HEK293T (cell line): ENCODE data around the gene VSTM4.

Experiments used
- CTCF ChIA-PET: fragments of 350-600 bp; formaldehyde crosslinking; extraction: SDS; loops from one replicate; lab custom pipeline; 2021; ENCODE audit warnings: antibody characterized with exemption, inconsistent platforms; lab: Yijun Ruan, JAX
- POLR2A ChIA-PET: fragments of 350-600 bp; formaldehyde crosslinking; extraction: SDS; loops from one replicate; lab custom pipeline; 2020; ENCODE audit warnings: antibody characterized with exemption, inconsistent platforms; lab: Yijun Ruan, JAX
- DNase-seq: peaks from one replicate; pipeline ENCODE4 v3.0.0; 2012; ENCODE audit warnings: mixed read lengths; ENCODE audit errors: extremely low spot score
- ARNT ChIP-seq: fragments of 450-650 bp; IDR thresholded peaks from 2 replicates; pipeline ENCODE4 v1.6.1; 2017; ENCODE audit warnings: mild to moderate bottlenecking
- BHLHE40 ChIP-seq: fragments of 450-650 bp; IDR thresholded peaks from 2 replicates; pipeline ENCODE4 v1.6.1; 2016; ENCODE audit warnings: mild to moderate bottlenecking, moderate library complexity, borderline replicate concordance
- CTBP1 ChIP-seq: fragments of 450-650 bp; IDR thresholded peaks from 2 replicates; pipeline ENCODE4 v1.6.1; 2016; ENCODE audit warnings: borderline replicate concordance
- ELF4 ChIP-seq: fragments of 450-650 bp; IDR thresholded peaks from 2 replicates; pipeline ENCODE4 v1.6.1; 2017; ENCODE audit warnings: antibody characterized with exemption
- FOXA1 ChIP-seq: fragments of 450-650 bp; IDR thresholded peaks from 2 replicates; pipeline ENCODE4 v1.6.1; 2016; ENCODE audit warnings: mild to moderate bottlenecking
- FOXK2 ChIP-seq: fragments of 450-650 bp; IDR thresholded peaks from 2 replicates; pipeline ENCODE4 v1.6.1; 2016; ENCODE audit warnings: mild to moderate bottlenecking
- FOXM1 ChIP-seq: fragments of 450-650 bp; IDR thresholded peaks from 2 replicates; pipeline ENCODE4 v1.6.1; 2017; ENCODE audit warnings: mild to moderate bottlenecking, borderline replicate concordance
- HDGF ChIP-seq: fragments of 450-650 bp; IDR thresholded peaks from 2 replicates; pipeline ENCODE4 v1.6.1; 2017; ENCODE audit warnings: antibody characterized with exemption, borderline replicate concordance
- L3MBTL2 ChIP-seq: fragments of 450-650 bp; conservative IDR thresholded peaks from 2 replicates; pipeline ENCODE4 v1.6.1; 2016; ENCODE audit warnings: mild to moderate bottlenecking
- LEF1 ChIP-seq: fragments of 450-650 bp; IDR thresholded peaks from 2 replicates; pipeline ENCODE4 v1.6.1; 2017; ENCODE audit warnings: mild to moderate bottlenecking, borderline replicate concordance
- NFRKB ChIP-seq: fragments of 450-650 bp; IDR thresholded peaks from 2 replicates; pipeline ENCODE4 v1.6.1; 2016; ENCODE audit warnings: mild to moderate bottlenecking, moderate library complexity
- PKNOX1 ChIP-seq: fragments of 450-650 bp; IDR thresholded peaks from 2 replicates; pipeline ENCODE4 v1.6.1; 2016
- SP1 ChIP-seq: fragments of 450-650 bp; IDR thresholded peaks from 2 replicates; pipeline ENCODE4 v1.6.1; 2017
- SUZ12 ChIP-seq: fragments of 450-650 bp; IDR thresholded peaks from 2 replicates; pipeline ENCODE4 v1.6.1; 2016; ENCODE audit warnings: mild to moderate bottlenecking
- TARDBP ChIP-seq: fragments of 450-650 bp; IDR thresholded peaks from 2 replicates; pipeline ENCODE4 v1.6.1; 2016
- ZNF384 ChIP-seq: fragments of 450-650 bp; IDR thresholded peaks from 2 replicates; pipeline ENCODE4 v1.6.1; 2016

The VSTM4 gene

GRCh38 chr10:49092477-49092876 is 22.8 kb downstream of the VSTM4 start:
- ChIA-PET POLR2A (no interaction called here), CTCF (no interaction called here)
- TF ChIP-seq TARDBP (no peak), ZNF384 (no peak), PKNOX1 (no peak), LEF1 (no peak), HDGF (no peak), FOXK2 (no peak), CTBP1 (no peak), ARNT (no peak), SP1 (no peak)
- DNase-seq: no peak

DNA sequence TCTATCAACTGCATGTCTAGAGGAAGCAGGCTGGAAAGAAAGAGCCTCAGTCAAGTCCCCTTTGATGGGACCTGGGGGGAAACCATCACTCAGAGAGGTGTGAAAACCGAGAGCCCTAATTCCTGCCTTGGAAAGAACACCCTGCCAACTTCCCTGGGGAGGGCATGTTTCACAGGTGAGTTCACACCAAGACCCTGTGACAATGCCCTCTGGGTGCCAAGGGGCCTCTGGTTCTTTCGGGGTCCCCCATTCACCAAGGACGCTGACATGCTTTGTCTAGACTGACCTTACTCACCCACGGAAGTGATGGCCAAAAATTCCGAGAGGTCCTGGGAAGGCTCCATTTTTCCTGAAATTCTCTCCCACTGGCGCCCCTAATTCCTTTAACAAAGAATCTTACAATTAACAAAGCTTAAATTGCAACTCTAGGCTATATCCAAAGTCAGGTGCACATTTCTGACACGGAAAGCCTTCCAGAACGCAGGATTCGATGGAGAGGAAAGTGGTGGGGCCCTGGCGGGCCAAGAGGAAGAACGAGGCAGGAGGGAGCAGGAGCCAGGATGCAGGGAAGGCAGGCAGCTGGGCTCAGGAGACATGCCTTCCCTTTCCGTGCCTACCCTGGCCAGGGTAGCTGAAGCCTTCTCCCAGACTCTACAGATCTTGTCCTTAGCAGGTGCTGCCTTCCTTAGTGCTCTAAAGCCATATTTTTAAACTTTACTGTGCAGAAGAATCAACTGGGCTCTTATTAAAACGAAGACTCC is 23.7 kb downstream of the VSTM4 start:
- ChIA-PET POLR2A (no interaction called here), CTCF (no interaction called here)
- TF ChIP-seq L3MBTL2: no peak
- TF ChIP-seq ELF4: no peak
- no peak for TF ChIP-seq ARNT
- no peak for DNase-seq

- no peak for DNase-seq
- POLR2A ChIA-PET: no interaction called here
- CTCF ChIA-PET: no interaction called here
- TF ChIP-seq SP1 (no peak), BHLHE40 (no peak), FOXA1 (no peak), L3MBTL2 (no peak), ZNF384 (no peak)
These were observed 24.5 kb downstream of the VSTM4 start for GRCh38 chr10:49090696-49091380.

DNA sequence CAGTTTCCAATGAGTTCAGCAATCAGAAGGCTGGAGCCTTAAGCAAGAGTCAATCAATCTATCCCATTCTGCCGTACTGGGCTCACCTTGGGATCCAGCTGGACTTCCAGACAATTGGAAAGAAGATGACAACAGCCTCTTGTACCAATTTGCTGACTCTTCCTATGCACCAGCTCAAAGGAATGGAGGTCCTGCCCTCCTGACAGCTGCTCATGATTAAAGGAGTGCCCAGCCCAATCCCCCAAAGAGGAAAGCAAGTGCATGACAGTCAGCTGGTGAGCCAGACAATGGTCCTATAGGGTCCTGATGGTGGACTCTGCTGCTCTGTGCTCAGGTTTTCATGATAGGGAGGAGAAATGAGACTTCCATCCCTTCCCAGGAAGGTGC is 25.1 kb downstream of the VSTM4 start:
- no peak for DNase-seq
- ChIA-PET POLR2A (no interaction called here), CTCF (no interaction called here)
- TF ChIP-seq ARNT: no peak
- TF ChIP-seq SP1: no peak
- TF ChIP-seq FOXM1: no peak
- no peak for TF ChIP-seq ELF4
- TF ChIP-seq CTBP1: no peak
- TF ChIP-seq LEF1: no peak
- TF ChIP-seq PKNOX1: no peak
- TF ChIP-seq HDGF: no peak
- no peak for TF ChIP-seq L3MBTL2
- TF ChIP-seq NFRKB: no peak
- no peak for TF ChIP-seq TARDBP
- no peak for TF ChIP-seq SUZ12
- TF ChIP-seq BHLHE40: no peak
- no peak for TF ChIP-seq FOXA1
- no peak for TF ChIP-seq ZNF384
- TF ChIP-seq FOXK2: no peak

DNA sequence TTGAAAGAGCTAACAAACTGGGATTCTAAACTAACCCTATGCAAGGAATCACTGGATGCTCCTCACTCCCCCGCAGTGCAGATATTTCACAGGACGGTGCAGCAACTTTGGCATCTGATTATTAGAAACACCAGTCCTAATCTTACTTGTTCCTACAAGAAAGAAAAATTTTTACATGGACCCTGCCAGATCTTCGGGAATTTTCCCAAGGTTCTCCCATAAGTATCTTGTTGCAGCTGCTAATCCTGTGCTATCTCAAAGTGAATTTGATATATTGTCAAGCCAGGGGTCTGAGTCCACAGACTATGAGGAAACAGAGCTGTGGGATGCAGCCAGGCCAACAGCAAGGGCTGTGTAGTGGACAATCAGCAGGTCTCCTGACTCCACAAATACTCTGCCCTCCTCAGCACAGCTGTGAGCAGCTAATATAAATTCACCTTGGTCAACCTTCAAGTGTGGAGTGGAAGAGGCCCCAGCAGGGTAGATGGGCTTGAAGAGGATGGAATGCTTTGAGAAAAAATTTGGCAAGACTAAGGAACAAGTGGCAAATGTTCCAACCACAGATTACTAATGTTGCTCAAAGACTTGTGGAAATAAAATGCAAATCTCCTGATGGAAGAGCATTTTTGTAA is 25.6 kb downstream of the VSTM4 start:
- no peak for TF ChIP-seq SUZ12
- TF ChIP-seq FOXK2: no peak
- TF ChIP-seq ARNT: no peak
- TF ChIP-seq ELF4: no peak
- ChIA-PET CTCF (no interaction called here), POLR2A (no interaction called here)
- DNase-seq: no peak

GRCh38 chr10:49089152-49089551 is 26.2 kb downstream of the VSTM4 start:
- no peak for TF ChIP-seq FOXA1
- TF ChIP-seq BHLHE40: no peak
- no peak for TF ChIP-seq NFRKB
- no peak for TF ChIP-seq TARDBP
- no peak for TF ChIP-seq L3MBTL2
- ChIA-PET CTCF (no interaction called here), POLR2A (no interaction called here)
- DNase-seq: no peak

DNA sequence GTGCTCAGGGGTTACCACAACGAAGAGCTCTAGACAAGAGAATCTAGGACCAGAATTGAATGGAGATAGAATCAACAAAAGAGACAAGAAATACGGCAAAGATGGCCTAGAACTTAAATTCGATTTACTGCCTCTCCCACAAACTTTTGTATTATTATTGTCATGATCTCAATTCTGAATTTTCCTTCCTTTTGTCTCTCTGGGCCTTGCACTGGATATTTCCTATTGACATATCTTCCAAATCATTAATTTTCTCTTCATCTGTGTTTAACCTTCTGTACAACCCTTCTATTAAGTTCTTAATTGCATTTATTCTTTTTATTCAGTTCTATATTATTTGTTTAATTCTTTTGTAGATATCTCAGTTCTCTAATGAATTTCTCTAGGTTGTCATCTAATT is 28.4 kb downstream of the VSTM4 start:
- no peak for DNase-seq
- CTCF ChIA-PET: no interaction called here
- TF ChIP-seq BHLHE40: no peak
- no peak for TF ChIP-seq ELF4
- POLR2A ChIA-PET: no interaction called here

DNA sequence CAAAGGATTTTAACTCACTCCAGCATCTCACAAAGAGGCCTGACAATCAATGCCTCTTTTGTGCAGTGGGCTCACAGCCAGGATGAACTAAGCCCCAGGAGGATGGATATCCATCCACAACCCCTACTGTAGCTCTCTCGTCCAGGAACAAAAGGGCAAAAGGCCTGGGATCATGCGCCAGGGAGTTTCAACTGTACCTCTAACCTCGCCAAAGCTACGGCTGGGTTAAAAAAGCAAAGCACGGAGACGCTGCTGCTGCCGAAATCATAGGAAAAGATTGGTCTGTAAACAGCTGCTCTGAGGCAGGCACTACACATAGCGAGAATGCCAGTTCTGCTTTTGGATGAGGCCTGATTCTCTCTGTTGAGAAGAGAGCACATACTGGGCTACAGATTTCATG is 32.1 kb downstream of the VSTM4 start:
- no peak for TF ChIP-seq PKNOX1
- TF ChIP-seq CTBP1: no peak
- TF ChIP-seq FOXA1: no peak
- no peak for TF ChIP-seq LEF1
- no peak for TF ChIP-seq FOXK2
- TF ChIP-seq BHLHE40: no peak
- TF ChIP-seq SP1: no peak
- no peak for TF ChIP-seq FOXM1
- no peak for TF ChIP-seq SUZ12
- ChIA-PET POLR2A (no interaction called here), CTCF (no interaction called here)
- DNase-seq: no peak
